HepG2 (cell line): ENCODE measurements around the gene NAT9. TPM values are rescaled to one million over a fixed set of nuclear protein-coding genes. Genes with fewer than 3 reads are reported as not detected.

ENCODE experiments used
- BORCS8-MEF2B ChIP-seq: sonication (generic); formaldehyde crosslinking; IDR thresholded peaks from 2 replicates; pipeline ENCODE4 v1.8.0; 2022; ENCODE audit warnings: mild to moderate bottlenecking, missing genetic modification reagents
- EHMT2 ChIP-seq: fragments of 200-600 bp; sonication (generic); IDR thresholded peaks from 2 replicates; pipeline ENCODE4 v1.7.0; 2017; ENCODE audit warnings: antibody characterized with exemption, low read depth, low read length, borderline replicate concordance
- HNRNPL ChIP-seq: fragments of 200-400 bp; formaldehyde crosslinking; IDR thresholded peaks from 2 replicates; pipeline ENCODE4 v1.6.1; 2017; ENCODE audit warnings: mild to moderate bottlenecking, low read depth, low read length
- KDM5B ChIP-seq: sonication (generic); formaldehyde crosslinking; IDR thresholded peaks from 2 replicates; pipeline ENCODE4 v1.4.0; 2020; ENCODE audit warnings: missing genetic modification reagents, mild to moderate bottlenecking, borderline replicate concordance
- MIER2 ChIP-seq: IDR thresholded peaks from 2 replicates; pipeline ENCODE4 v1.6.1; 2016; ENCODE audit warnings: missing biosample characterization, missing genetic modification reagents
- MYC ChIP-seq: sonication (generic); formaldehyde crosslinking; IDR thresholded peaks from 2 replicates; pipeline ENCODE4 v1.9.0; 2021; ENCODE audit warnings: missing genetic modification reagents, borderline replicate concordance
- RAD21 ChIP-seq: fragments of 450-650 bp; formaldehyde crosslinking; IDR thresholded peaks from 2 replicates; pipeline ENCODE4 v1.5.0; 2020; ENCODE audit warnings: mild to moderate bottlenecking
- RBM39 ChIP-seq: fragments of 200-400 bp; formaldehyde crosslinking; IDR thresholded peaks from one replicate; pipeline ENCODE4 v1.6.1; 2018; ENCODE audit warnings: antibody characterized with exemption, mild to moderate bottlenecking, low read depth, low read length; ENCODE audit not compliant: poor library complexity, severe bottlenecking
- RFX3 ChIP-seq: IDR thresholded peaks from 2 replicates; pipeline ENCODE4 v1.6.1; 2016; ENCODE audit warnings: missing biosample characterization, missing genetic modification reagents
- SMC3 ChIP-seq: IDR thresholded peaks from 2 replicates; pipeline ENCODE4 v1.6.1; 2011; ENCODE audit warnings: low read length, improper control_type of control experiment
- SNAI1 ChIP-seq: sonication (generic); formaldehyde crosslinking; IDR thresholded peaks from 2 replicates; pipeline ENCODE4 v1.5.0; 2020; ENCODE audit warnings: mild to moderate bottlenecking, missing genetic modification reagents, borderline replicate concordance
- SOX13 ChIP-seq, 3 experiments: fragments of 450-650 bp in 1 of 3; sonication (generic) in 1 of 3; formaldehyde crosslinking in 1 of 3; IDR thresholded peaks in 2 of 3; conservative IDR thresholded peaks in 1 of 3; 2 replicates each; pipeline versions ENCODE4 v1.5.0 to v1.6.1; 2016 to 2020; ENCODE audit warnings: antibody characterized with exemption in 1 of 3, mild to moderate bottlenecking in 1 of 3, missing compliant biosample characterization in 1 of 3, missing genetic modification reagents in 1 of 3, moderate library complexity in 1 of 3
- SOX5 ChIP-seq: IDR thresholded peaks from 2 replicates; pipeline ENCODE4 v1.6.1; 2016; ENCODE audit warnings: borderline replicate concordance
- SOX6 ChIP-seq, 2 experiments: fragments of 450-650 bp in 1 of 2; sonication (generic) in 1 of 2; formaldehyde crosslinking in 1 of 2; IDR thresholded peaks; 2 replicates each; pipeline versions ENCODE4 v1.4.0 to v1.6.1; 2017 to 2020; ENCODE audit warnings: antibody characterized with exemption in 1 of 2, mild to moderate bottlenecking in 1 of 2, missing genetic modification reagents in 1 of 2
- SRSF1 ChIP-seq: fragments of 200-400 bp; formaldehyde crosslinking; optimal IDR thresholded peaks from 2 replicates; pipeline ENCODE3; 2017; ENCODE audit warnings: mild to moderate bottlenecking, low read depth, low read length, moderate library complexity
- STAG1 ChIP-seq: sonication (generic); formaldehyde crosslinking; IDR thresholded peaks from 2 replicates; pipeline ENCODE4 v1.4.0; 2020; ENCODE audit warnings: missing genetic modification reagents
- TGIF2 ChIP-seq: IDR thresholded peaks from 2 replicates; pipeline ENCODE4 v1.6.1; 2016; ENCODE audit warnings: control low read depth, missing compliant biosample characterization
- TSC22D2 ChIP-seq: sonication (generic); formaldehyde crosslinking; IDR thresholded peaks from 2 replicates; pipeline ENCODE4 v1.5.1; 2020; ENCODE audit warnings: missing genetic modification reagents, mild to moderate bottlenecking, borderline replicate concordance
- XBP1 ChIP-seq: sonication (generic); formaldehyde crosslinking; IDR thresholded peaks from 2 replicates; pipeline ENCODE4 v1.5.0; 2020; ENCODE audit warnings: missing genetic modification reagents
- ZNF263 ChIP-seq: sonication (generic); formaldehyde crosslinking; IDR thresholded peaks from 2 replicates; pipeline ENCODE4 v1.4.0; 2020; ENCODE audit warnings: missing genetic modification reagents
- ZNF292 ChIP-seq: sonication (generic); formaldehyde crosslinking; IDR thresholded peaks from 2 replicates; pipeline ENCODE4 v1.8.1; 2022; ENCODE audit warnings: mild to moderate bottlenecking, low read depth, missing genetic modification reagents, borderline replicate concordance
- ZNF350 ChIP-seq: sonication (generic); formaldehyde crosslinking; IDR thresholded peaks from 2 replicates; pipeline ENCODE4 v1.4.0; 2020; ENCODE audit warnings: mild to moderate bottlenecking, low read depth, missing genetic modification reagents, borderline replicate concordance
- ZNF629 ChIP-seq: sonication (generic); formaldehyde crosslinking; conservative IDR thresholded peaks from 2 replicates; pipeline ENCODE4 v1.5.0; 2020; ENCODE audit warnings: missing genetic modification reagents
- ZNF674 ChIP-seq: sonication (generic); formaldehyde crosslinking; IDR thresholded peaks from 2 replicates; pipeline ENCODE4 v1.5.0; 2020; ENCODE audit warnings: low read depth, mild to moderate bottlenecking, missing genetic modification reagents
- ZNF703 ChIP-seq: sonication (generic); formaldehyde crosslinking; IDR thresholded peaks from 2 replicates; pipeline ENCODE4 v1.5.1; 2020; ENCODE audit warnings: missing genetic modification reagents, mild to moderate bottlenecking, moderate library complexity, borderline replicate concordance
- ZNF768 ChIP-seq: sonication (generic); formaldehyde crosslinking; IDR thresholded peaks from 2 replicates; pipeline ENCODE4 v1.4.0; 2020; ENCODE audit warnings: missing genetic modification reagents
- ZNF776 ChIP-seq: sonication (generic); formaldehyde crosslinking; IDR thresholded peaks from 2 replicates; pipeline ENCODE4 v1.4.0; 2020; ENCODE audit warnings: mild to moderate bottlenecking, missing genetic modification reagents
- ZSCAN20 ChIP-seq: sonication (generic); formaldehyde crosslinking; IDR thresholded peaks from 2 replicates; pipeline ENCODE4 v1.4.0; 2020; ENCODE audit warnings: missing genetic modification reagents, mild to moderate bottlenecking, borderline replicate concordance
- polyA plus RNA-seq, 8 experiments: library from polyadenylated mRNA; depleted of rRNA in 3 of 8; stranded (reverse) in 7 of 8; unstranded in 1 of 8; fragments of >200 nt; fragmentation: Illumina TruSeq in 4 of 8; extraction: Trizol in 4 of 8; gene quantifications; 2 replicates each; pipeline versions ENCODE4 v1.2.1 to v1.2.3, GENCODE V29; 2011 to 2016; ENCODE audit warnings: low read depth in 4 of 8, missing spikeins in 1 of 8, mixed read lengths in 1 of 8; ENCODE audit not compliant: insufficient read depth in 1 of 8
- total RNA-seq, 5 experiments: library from RNA; depleted of rRNA; stranded (reverse); fragments of >200 nt; fragmentation: Illumina TruSeq; extraction: Trizol; gene quantifications; 2 replicates each; pipeline ENCODE4 v1.2.3, GENCODE V29; 2016; ENCODE audit warnings: low read depth in 1 of 5
- TF ChIP-seq, protein P1 (sequence below): sonication (generic); formaldehyde crosslinking; IDR thresholded peaks from 2 replicates; pipeline ENCODE4 v1.9.0; 2022; ENCODE audit warnings: low read depth, missing genetic modification reagents
- TF ChIP-seq, protein P2 (sequence below): sonication (generic); formaldehyde crosslinking; IDR thresholded peaks from 2 replicates; pipeline ENCODE4 v1.4.0; 2020; ENCODE audit warnings: mild to moderate bottlenecking, missing genetic modification reagents

The NAT9 gene
- total and polyA plus RNA-seq, 2 of the 13 experiments (the other 11 are each of a cell fraction or from before 2014, with no cell fraction given) = 39.7 to 44.2 TPM

DNA sequence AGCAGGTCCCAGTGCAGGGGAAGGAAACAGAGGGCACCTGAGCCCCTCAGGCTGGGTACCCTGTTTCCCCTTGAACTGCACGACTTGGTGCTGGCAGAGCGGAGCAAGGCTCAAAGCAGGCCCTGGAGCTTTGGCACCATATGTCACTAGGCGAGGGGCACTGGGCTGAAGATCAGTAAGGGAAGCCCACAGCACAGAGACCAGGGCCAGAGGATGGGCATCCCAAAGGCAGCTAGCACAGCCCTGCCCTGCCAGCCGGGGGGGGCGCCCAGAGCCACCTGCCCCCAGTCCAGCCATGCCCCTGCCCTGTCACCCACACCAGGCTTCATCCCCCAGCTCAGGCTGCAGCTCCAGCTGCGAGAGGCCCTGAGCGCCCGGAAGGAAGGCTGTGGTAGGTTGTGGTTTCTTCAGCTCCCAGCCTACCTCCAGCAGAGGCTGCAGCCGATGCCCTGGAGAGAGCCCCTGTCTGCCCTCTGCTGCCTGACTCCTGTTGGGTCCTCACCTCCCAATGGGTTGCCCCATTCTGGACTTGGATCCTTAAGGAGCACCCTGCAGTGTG, 16.8 kb downstream of the NAT9 start (continued):
- TF ChIP-seq SMC3 (peak; percentile 27; the same call in 1 of the 2 replicates), KDM5B (CRISPR knock-in tag) (0 out of 2 replicates have a peak, but pooled peaks have one; percentile 49), HNRNPL (peak; percentile 83), SNAI1 (CRISPR knock-in tag) (peak; percentile 63; the same call in 1 of the 2 replicates), SOX13 (IDR thresholded peaks at IDR 0.05) (no peak), SOX13 (CRISPR knock-in tag; conservative IDR thresholded peaks at IDR 0.05 in 1 of 2, IDR thresholded peaks at IDR 0.05 in 1 of 2) (no peak), RAD21 (peak; percentile 59), RBM39 (no peak), BORCS8-MEF2B (CRISPR knock-in tag) (no peak), ZNF768 (CRISPR knock-in tag) (peak; percentile 37), EHMT2 (no peak), TGIF2 (CRISPR knock-in tag) (no peak), RFX3 (CRISPR knock-in tag) (no peak), SOX6 (IDR thresholded peaks at IDR 0.05) (no peak), SOX6 (CRISPR knock-in tag; IDR thresholded peaks at IDR 0.05) (0 out of 2 replicates have a peak, but pooled peaks have one; percentile 11), ZNF629 (no peak), ZNF263 (CRISPR knock-in tag) (peak; percentile 59), ZNF350 (no peak), SOX5 (CRISPR knock-in tag) (no peak), MYC (CRISPR knock-in tag) (0 out of 2 replicates have a peak, but pooled peaks have one; percentile 28), ZNF776 (CRISPR knock-in tag) (peak; percentile 52; the same call in 1 of the 2 replicates), SRSF1 (peak; percentile 26), STAG1 (CRISPR knock-in tag) (0 out of 2 replicates have a peak, but pooled peaks have one; percentile 6), TSC22D2 (CRISPR knock-in tag) (no peak), ZNF292 (CRISPR knock-in tag) (no peak), ZNF703 (CRISPR knock-in tag) (no peak), ZSCAN20 (CRISPR knock-in tag) (no peak), MIER2 (no peak), XBP1 (CRISPR knock-in tag) (no peak), ZNF674 (CRISPR knock-in tag) (no peak)
- TF ChIP-seq, protein P1, sequence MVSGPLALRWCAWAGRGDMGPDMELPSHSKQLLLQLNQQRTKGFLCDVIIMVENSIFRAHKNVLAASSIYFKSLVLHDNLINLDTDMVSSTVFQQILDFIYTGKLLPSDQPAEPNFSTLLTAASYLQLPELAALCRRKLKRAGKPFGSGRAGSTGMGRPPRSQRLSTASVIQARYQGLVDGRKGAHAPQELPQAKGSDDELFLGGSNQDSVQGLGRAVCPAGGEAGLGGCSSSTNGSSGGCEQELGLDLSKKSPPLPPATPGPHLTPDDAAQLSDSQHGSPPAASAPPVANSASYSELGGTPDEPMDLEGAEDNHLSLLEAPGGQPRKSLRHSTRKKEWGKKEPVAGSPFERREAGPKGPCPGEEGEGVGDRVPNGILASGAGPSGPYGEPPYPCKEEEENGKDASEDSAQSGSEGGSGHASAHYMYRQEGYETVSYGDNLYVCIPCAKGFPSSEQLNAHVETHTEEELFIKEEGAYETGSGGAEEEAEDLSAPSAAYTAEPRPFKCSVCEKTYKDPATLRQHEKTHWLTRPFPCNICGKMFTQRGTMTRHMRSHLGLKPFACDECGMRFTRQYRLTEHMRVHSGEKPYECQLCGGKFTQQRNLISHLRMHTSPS (CRISPR knock-in tag) = 0 out of 2 replicates have a peak, but pooled peaks have one; percentile 39
- TF ChIP-seq, protein P2, sequence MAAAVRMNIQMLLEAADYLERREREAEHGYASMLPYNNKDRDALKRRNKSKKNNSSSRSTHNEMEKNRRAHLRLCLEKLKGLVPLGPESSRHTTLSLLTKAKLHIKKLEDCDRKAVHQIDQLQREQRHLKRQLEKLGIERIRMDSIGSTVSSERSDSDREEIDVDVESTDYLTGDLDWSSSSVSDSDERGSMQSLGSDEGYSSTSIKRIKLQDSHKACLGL (CRISPR knock-in tag) = 0 out of 2 replicates have a peak, but pooled peaks have one; percentile 23
